NCI-H2227 treated with DMSO at 0.1 percent for 48 hours (cell line): Measurements from ENCODE around the gene LSR.
A peak's percentile ranks its signal among the peaks of the same experiment; 100 is the strongest.
"Not testable (repeated sequence)": the region's sequence is repeated elsewhere in the genome, so short reads cannot be mapped to it uniquely, and the experiment has no call there.

ENCODE experiments used
- DNase-seq: peaks from one replicate; lab custom pipeline; 2025; lab: John Stamatoyannopoulos, UW

The LSR gene

GRCh38 chr19:35217649-35217990 lies 31.2 kb upstream of the LSR start:
- DNase-seq = no peak

GRCh38 chr19:35219008-35219407 lies 29.8 kb upstream of the LSR start:
- DNase-seq = no peak

- peak; percentile 58 for DNase-seq
Observed at GRCh38 chr19:35220315-35220921, 28.4 kb upstream of the LSR start.

GRCh38 chr19:35220973-35221590 lies 27.7 kb upstream of the LSR start:
- not testable (repeated sequence) for DNase-seq

- no peak for DNase-seq
Observed at GRCh38 chr19:35222373-35223015, 26.3 kb upstream of the LSR start.

GRCh38 chr19:35223084-35223790 lies 25.6 kb upstream of the LSR start:
- no peak for DNase-seq

GRCh38 chr19:35223862-35224505 lies 24.8 kb upstream of the LSR start:
- no peak for DNase-seq

- DNase-seq = no peak
Observed at GRCh38 chr19:35224681-35225571, 23.9 kb upstream of the LSR start.

- no peak for DNase-seq
Observed at GRCh38 chr19:35225951-35226350, 22.9 kb upstream of the LSR start.

GRCh38 chr19:35226748-35227147 lies 22.1 kb upstream of the LSR start:
- no peak for DNase-seq

GRCh38 chr19:35228177-35228930 lies 20.4 kb upstream of the LSR start, which contains the start of gene FAM187B:
Gene FAM187B, minus strand, starts transcription at chr19:35228739. Its CDS starts 59 bp downstream, at chr19:35228680.
- DNase-seq = no peak

- no peak for DNase-seq
Observed at GRCh38 chr19:35229601-35230000, 19.2 kb upstream of the LSR start.

GRCh38 chr19:35231956-35232645 lies 16.7 kb upstream of the LSR start:
- DNase-seq = no peak

- DNase-seq = no peak
Observed at GRCh38 chr19:35232912-35233311, 15.9 kb upstream of the LSR start.

GRCh38 chr19:35236638-35237400 lies 12.0 kb upstream of the LSR start:
- DNase-seq = no peak

- not testable (repeated sequence) for DNase-seq
Observed at GRCh38 chr19:35239597-35239996, 9.2 kb upstream of the LSR start.

- no peak for DNase-seq
Observed at GRCh38 chr19:35240327-35240726, 8.5 kb upstream of the LSR start.

- DNase-seq = no peak
Observed at GRCh38 chr19:35241417-35241816, 7.4 kb upstream of the LSR start.

GRCh38 chr19:35246466-35247092 lies 2.2 kb upstream of the LSR start:
- DNase-seq = no peak
